Stimulated activated CD4-positive, alpha-beta T cell treated with anti-CD3 and anti-CD28 coated beads, Interleukin-15, amount 100 ng/mL, for 24 hours (primary cell): ENCODE measurements around the gene SORBS1.

Experiments
- DNase-seq: peaks from one replicate; pipeline ENCODE4 v3.0.0-alpha.2; 2020

SORBS1 gene

GRCh38 chr10:95457319-95457886, 103.8 kb downstream of the SORBS1 start:
- no peak for DNase-seq

- DNase-seq, result no peak
Measured at GRCh38 chr10:95456516-95456915, 104.7 kb downstream of the SORBS1 start.

- no peak for DNase-seq
Measured at GRCh38 chr10:95454940-95455339, 106.2 kb downstream of the SORBS1 start.

GRCh38 chr10:95454356-95454755, 106.8 kb downstream of the SORBS1 start:
- no peak for DNase-seq

- DNase-seq, result no peak
Measured at GRCh38 chr10:95451568-95452524, 109.3 kb downstream of the SORBS1 start.

GRCh38 chr10:95451150-95451549, 110.0 kb downstream of the SORBS1 start:
- no peak for DNase-seq

- DNase-seq, result no peak
Measured at GRCh38 chr10:95450188-95450587, 111.0 kb downstream of the SORBS1 start.

GRCh38 chr10:95447685-95448084, 113.5 kb downstream of the SORBS1 start:
- DNase-seq, result no peak

GRCh38 chr10:95445837-95446486, 115.2 kb downstream of the SORBS1 start:
- peak; percentile 43 for DNase-seq

- DNase-seq, result no peak
Measured at GRCh38 chr10:95445223-95445836, 115.8 kb downstream of the SORBS1 start.

GRCh38 chr10:95444792-95445191, 116.4 kb downstream of the SORBS1 start:
- DNase-seq, result no peak

- no peak for DNase-seq
Measured at GRCh38 chr10:95443636-95444035, 117.5 kb downstream of the SORBS1 start.

- DNase-seq, result no peak
Measured at GRCh38 chr10:95442341-95442740, 118.8 kb downstream of the SORBS1 start.

GRCh38 chr10:95441547-95441923, 119.6 kb downstream of the SORBS1 start:
- no peak for DNase-seq

- DNase-seq, result no peak
Measured at GRCh38 chr10:95440756-95441546, 120.2 kb downstream of the SORBS1 start.

GRCh38 chr10:95440038-95440725, 121.0 kb downstream of the SORBS1 start:
- no peak for DNase-seq

GRCh38 chr10:95438781-95439180, 122.4 kb downstream of the SORBS1 start:
- DNase-seq, result no peak

- DNase-seq, result no peak
Measured at GRCh38 chr10:95437669-95438068, 123.5 kb downstream of the SORBS1 start.

GRCh38 chr10:95435548-95436279, 125.5 kb downstream of the SORBS1 start:
- no peak for DNase-seq

GRCh38 chr10:95434583-95434982, 126.6 kb downstream of the SORBS1 start:
- no peak for DNase-seq

GRCh38 chr10:95431900-95432342, 129.2 kb downstream of the SORBS1 start:
- DNase-seq, result no peak
